Ishikawa (cell line): Measurements from ENCODE around the gene EGFL7.

Source experiments
- CEBPB ChIP-seq: IDR thresholded peaks from 2 replicates; pipeline ENCODE4 v1.6.1; 2012
- CREB1 ChIP-seq: IDR thresholded peaks from 2 replicates; pipeline ENCODE4 v1.6.1; 2012; ENCODE audit warnings: low read depth
- EGR1 ChIP-seq: IDR thresholded peaks from 2 replicates; pipeline ENCODE4 v1.6.1; 2012
- EP300 ChIP-seq: IDR thresholded peaks from 2 replicates; pipeline ENCODE4 v1.6.1; 2012; ENCODE audit warnings: borderline replicate concordance
- FOXM1 ChIP-seq: IDR thresholded peaks from 2 replicates; pipeline ENCODE4 v1.6.1; 2012; ENCODE audit warnings: low read depth, borderline replicate concordance
- MAX ChIP-seq: IDR thresholded peaks from 2 replicates; pipeline ENCODE4 v1.6.1; 2012
- NFIC ChIP-seq: IDR thresholded peaks from 2 replicates; pipeline ENCODE4 v1.6.1; 2012
- RAD21 ChIP-seq: IDR thresholded peaks from 2 replicates; pipeline ENCODE4 v1.6.1; 2012; ENCODE audit warnings: low read depth
- REST ChIP-seq: IDR thresholded peaks from 2 replicates; pipeline ENCODE4 v1.6.1; 2012; ENCODE audit warnings: low read depth, mild to moderate bottlenecking
- TAF1 ChIP-seq: IDR thresholded peaks from 2 replicates; pipeline ENCODE4 v1.6.1; 2012; ENCODE audit warnings: low read depth, mild to moderate bottlenecking
- TCF12 ChIP-seq: IDR thresholded peaks from 2 replicates; pipeline ENCODE4 v1.6.1; 2012; ENCODE audit warnings: low read depth
- TEAD4 ChIP-seq: IDR thresholded peaks from 2 replicates; pipeline ENCODE4 v1.6.1; 2012
- USF1 ChIP-seq: IDR thresholded peaks from 2 replicates; pipeline ENCODE4 v1.6.1; 2012
- YY1 ChIP-seq: IDR thresholded peaks from 2 replicates; pipeline ENCODE4 v1.6.1; 2012; ENCODE audit warnings: low read depth
- ZBTB7A ChIP-seq: IDR thresholded peaks from 2 replicates; pipeline ENCODE4 v1.6.1; 2012; ENCODE audit warnings: low read depth

EGFL7 gene

GRCh38 chr9:136669791-136670464 is 7.2 kb downstream of the EGFL7 start:
- no peak for TF ChIP-seq TAF1
- TF ChIP-seq YY1 = peak; percentile 76; the same call in 1 of the 2 replicates
- no peak; the same call in 1 of the 2 replicates for TF ChIP-seq ZBTB7A
- TF ChIP-seq CREB1 = no peak
- no peak for TF ChIP-seq USF1
- TF ChIP-seq MAX = no peak

- peak; percentile 32 for TF ChIP-seq EGR1
- TF ChIP-seq ZBTB7A = no peak
These were observed 8.0 kb downstream of the EGFL7 start for GRCh38 chr9:136670576-136671253.

GRCh38 chr9:136671254-136671614 is 8.5 kb downstream of the EGFL7 start:
- TF ChIP-seq CEBPB (no peak), TEAD4 (no peak), ZBTB7A (no peak), TAF1 (no peak), TCF12 (no peak), NFIC (no peak), EGR1 (no peak), YY1 (no peak), FOXM1 (no peak), CREB1 (no peak), EP300 (no peak), REST (no peak), MAX (no peak)

- TF ChIP-seq CEBPB (no peak), CREB1 (no peak), RAD21 (peak; percentile 47), NFIC (no peak), FOXM1 (no peak), ZBTB7A (peak; percentile 81)
These were observed 9.1 kb downstream of the EGFL7 start for GRCh38 chr9:136671646-136672430.

- TF ChIP-seq NFIC = no peak
- TF ChIP-seq EP300 = no peak
- TF ChIP-seq CREB1 = no peak
- no peak for TF ChIP-seq USF1
- TF ChIP-seq TEAD4 = no peak
- no peak for TF ChIP-seq FOXM1
- TF ChIP-seq RAD21 = no peak
- TF ChIP-seq REST = no peak
- no peak for TF ChIP-seq TAF1
These were observed 9.8 kb downstream of the EGFL7 start for GRCh38 chr9:136672431-136673087.
